Ishikawa (cell line): ENCODE results near the gene CEACAM19.

Source experiments
- CEBPB ChIP-seq: IDR thresholded peaks from 2 replicates; pipeline ENCODE4 v1.6.1; 2012
- EP300 ChIP-seq: IDR thresholded peaks from 2 replicates; pipeline ENCODE4 v1.6.1; 2012; ENCODE audit warnings: borderline replicate concordance
- FOXM1 ChIP-seq: IDR thresholded peaks from 2 replicates; pipeline ENCODE4 v1.6.1; 2012; ENCODE audit warnings: low read depth, borderline replicate concordance
- NFIC ChIP-seq: IDR thresholded peaks from 2 replicates; pipeline ENCODE4 v1.6.1; 2012
- RAD21 ChIP-seq: IDR thresholded peaks from 2 replicates; pipeline ENCODE4 v1.6.1; 2012; ENCODE audit warnings: low read depth
- TAF1 ChIP-seq: IDR thresholded peaks from 2 replicates; pipeline ENCODE4 v1.6.1; 2012; ENCODE audit warnings: low read depth, mild to moderate bottlenecking
- YY1 ChIP-seq: IDR thresholded peaks from 2 replicates; pipeline ENCODE4 v1.6.1; 2012; ENCODE audit warnings: low read depth
- TF ChIP-seq, protein P1 (sequence below): IDR thresholded peaks from 2 replicates; pipeline ENCODE4 v1.6.1; 2012; ENCODE audit warnings: low read depth, mild to moderate bottlenecking

DNA sequence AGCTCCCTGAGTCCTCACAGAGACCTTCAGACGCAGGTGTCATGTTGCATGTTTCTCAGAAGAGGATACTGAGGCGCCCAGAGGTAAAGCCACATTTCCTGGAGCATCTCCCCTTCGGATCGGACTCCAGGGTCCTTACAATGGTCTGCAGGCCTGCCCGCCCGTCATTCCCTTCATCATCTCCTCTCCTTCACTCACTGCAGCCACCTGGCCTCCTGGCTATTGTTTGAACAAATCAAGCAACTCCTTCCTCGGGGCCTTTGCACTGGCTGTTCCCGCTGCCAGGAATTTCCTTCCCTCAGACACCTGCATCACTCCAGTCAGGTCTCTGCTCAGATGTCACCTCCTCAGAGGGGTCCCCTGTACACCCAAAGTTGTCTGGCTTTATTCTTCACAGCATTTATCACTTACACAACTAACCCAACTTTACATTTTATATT lies 48.0 kb downstream of the CEACAM19 start:
- TF ChIP-seq RAD21: no peak
- no peak for TF ChIP-seq YY1
- TF ChIP-seq NFIC: no peak
- TF ChIP-seq TAF1: no peak
- no peak for TF ChIP-seq CEBPB
- no peak for TF ChIP-seq EP300
- TF ChIP-seq FOXM1: no peak
- TF ChIP-seq, protein P1, sequence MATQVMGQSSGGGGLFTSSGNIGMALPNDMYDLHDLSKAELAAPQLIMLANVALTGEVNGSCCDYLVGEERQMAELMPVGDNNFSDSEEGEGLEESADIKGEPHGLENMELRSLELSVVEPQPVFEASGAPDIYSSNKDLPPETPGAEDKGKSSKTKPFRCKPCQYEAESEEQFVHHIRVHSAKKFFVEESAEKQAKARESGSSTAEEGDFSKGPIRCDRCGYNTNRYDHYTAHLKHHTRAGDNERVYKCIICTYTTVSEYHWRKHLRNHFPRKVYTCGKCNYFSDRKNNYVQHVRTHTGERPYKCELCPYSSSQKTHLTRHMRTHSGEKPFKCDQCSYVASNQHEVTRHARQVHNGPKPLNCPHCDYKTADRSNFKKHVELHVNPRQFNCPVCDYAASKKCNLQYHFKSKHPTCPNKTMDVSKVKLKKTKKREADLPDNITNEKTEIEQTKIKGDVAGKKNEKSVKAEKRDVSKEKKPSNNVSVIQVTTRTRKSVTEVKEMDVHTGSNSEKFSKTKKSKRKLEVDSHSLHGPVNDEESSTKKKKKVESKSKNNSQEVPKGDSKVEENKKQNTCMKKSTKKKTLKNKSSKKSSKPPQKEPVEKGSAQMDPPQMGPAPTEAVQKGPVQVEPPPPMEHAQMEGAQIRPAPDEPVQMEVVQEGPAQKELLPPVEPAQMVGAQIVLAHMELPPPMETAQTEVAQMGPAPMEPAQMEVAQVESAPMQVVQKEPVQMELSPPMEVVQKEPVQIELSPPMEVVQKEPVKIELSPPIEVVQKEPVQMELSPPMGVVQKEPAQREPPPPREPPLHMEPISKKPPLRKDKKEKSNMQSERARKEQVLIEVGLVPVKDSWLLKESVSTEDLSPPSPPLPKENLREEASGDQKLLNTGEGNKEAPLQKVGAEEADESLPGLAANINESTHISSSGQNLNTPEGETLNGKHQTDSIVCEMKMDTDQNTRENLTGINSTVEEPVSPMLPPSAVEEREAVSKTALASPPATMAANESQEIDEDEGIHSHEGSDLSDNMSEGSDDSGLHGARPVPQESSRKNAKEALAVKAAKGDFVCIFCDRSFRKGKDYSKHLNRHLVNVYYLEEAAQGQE: no peak
